ENCODE measurements around the gene SPINT3.

DNA sequence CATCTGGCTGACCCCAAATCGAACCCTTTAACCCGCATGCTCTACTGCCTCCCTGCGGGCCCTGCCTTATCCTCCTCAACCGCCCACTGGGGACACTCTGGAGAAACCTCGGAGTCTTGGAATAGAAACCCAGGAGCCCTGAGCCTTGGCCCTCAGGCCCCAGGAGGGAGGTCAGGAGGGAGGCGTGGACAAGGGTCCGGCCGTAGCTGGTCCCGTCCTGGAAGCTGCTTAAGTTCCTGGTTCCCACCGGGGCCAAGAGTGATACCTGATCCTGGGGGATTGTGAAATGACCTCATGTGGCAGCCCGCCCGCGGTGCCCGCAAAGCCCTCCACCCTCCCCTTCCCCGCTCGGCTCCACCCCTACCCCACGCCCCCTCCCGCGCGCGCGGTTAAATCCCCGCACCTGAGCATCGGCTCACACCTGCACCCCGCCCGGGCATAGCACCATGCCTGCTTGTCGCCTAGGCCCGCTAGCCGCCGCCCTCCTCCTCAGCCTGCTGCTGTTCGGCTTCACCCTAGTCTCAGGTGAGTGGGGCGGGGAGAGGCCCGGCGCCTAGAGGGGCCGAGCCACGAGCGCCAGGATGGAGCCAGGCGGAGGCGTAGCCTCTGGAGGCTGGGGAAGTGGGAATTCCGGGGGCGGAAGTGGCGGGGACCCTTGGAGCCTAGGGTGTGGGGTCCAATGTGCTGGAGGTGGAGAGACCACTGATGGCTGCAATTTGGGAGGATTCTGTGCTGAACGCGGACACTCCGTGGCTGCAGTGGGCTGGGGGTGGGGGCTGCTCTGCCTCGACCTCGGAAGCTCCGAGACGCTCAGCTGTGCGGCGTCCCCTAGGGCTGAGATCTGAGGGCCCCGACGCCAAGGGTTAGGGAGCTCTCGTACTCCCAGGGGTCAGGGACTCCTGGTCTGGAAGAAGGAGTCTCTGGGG lies 45.8 kb downstream of the SPINT3 start, which contains the start of gene WFDC2:
- TF ChIP-seq, protein P1, sequence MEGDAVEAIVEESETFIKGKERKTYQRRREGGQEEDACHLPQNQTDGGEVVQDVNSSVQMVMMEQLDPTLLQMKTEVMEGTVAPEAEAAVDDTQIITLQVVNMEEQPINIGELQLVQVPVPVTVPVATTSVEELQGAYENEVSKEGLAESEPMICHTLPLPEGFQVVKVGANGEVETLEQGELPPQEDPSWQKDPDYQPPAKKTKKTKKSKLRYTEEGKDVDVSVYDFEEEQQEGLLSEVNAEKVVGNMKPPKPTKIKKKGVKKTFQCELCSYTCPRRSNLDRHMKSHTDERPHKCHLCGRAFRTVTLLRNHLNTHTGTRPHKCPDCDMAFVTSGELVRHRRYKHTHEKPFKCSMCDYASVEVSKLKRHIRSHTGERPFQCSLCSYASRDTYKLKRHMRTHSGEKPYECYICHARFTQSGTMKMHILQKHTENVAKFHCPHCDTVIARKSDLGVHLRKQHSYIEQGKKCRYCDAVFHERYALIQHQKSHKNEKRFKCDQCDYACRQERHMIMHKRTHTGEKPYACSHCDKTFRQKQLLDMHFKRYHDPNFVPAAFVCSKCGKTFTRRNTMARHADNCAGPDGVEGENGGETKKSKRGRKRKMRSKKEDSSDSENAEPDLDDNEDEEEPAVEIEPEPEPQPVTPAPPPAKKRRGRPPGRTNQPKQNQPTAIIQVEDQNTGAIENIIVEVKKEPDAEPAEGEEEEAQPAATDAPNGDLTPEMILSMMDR (IDR thresholded peaks at IDR 0.05): peak in 1 of 7 experiments; percentile 14
- TF ChIP-seq POLR2A (IDR thresholded peaks at IDR 0.05): no peak

All from body of pancreas (tissue), 4 donors.